NB4 (cell line): ENCODE results near the gene UPP2.

Experiments
- MYC ChIP-seq: IDR thresholded peaks from 2 replicates; pipeline ENCODE4 v1.6.1; 2011; ENCODE audit warnings: low read depth, low read length
- TF ChIP-seq, protein P1 (sequence below): IDR thresholded peaks from 2 replicates; pipeline ENCODE4 v1.6.1; 2011; ENCODE audit warnings: low read depth, low read length

DNA sequence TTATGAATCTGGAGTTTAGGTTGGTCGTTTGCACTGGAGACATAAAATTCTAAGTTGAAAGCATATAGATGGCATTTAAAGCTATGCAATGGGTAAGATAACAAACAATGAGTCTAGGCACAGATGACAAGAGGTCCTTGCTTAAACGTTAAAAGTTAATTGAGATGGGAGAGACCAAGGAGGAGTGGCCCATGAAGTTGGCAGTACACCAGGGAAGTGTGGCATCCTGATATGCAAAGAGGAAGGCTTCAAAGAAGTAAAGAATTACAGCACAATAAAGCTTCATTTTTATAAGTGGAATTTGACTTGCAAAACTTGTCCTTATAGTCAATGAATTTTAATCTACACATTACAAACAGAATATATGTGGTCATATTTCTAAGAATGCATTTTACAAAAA lies 23.2 kb downstream of the UPP2 start:
- TF ChIP-seq, protein P1, sequence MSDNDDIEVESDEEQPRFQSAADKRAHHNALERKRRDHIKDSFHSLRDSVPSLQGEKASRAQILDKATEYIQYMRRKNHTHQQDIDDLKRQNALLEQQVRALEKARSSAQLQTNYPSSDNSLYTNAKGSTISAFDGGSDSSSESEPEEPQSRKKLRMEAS: no peak
- no peak for TF ChIP-seq MYC
